ENCODE results near the gene SLC25A25. TPM values are rescaled to one million over a fixed set of nuclear protein-coding genes. Genes with fewer than 3 reads are reported as not detected.
A peak's percentile ranks its signal among the peaks of the same experiment; 100 is the strongest.

The SLC25A25 gene
- total RNA-seq, 1 experiment from 2014 or later, result 4.1 TPM

GRCh38 chr9:128123451-128124080 lies 55.5 kb downstream of the SLC25A25 start:
- Histone ChIP-seq H3K4me2 (ENCODE audit: low read depth, low read length, poor library complexity, severe bottlenecking) (no peak overlapping the region), H2AFZ (ENCODE audit: low read length) (no peak overlapping the region), H3K4me3 (ENCODE audit: low read length) (no peak overlapping the region), H3K9me2 (replicated peaks; ENCODE audit: insufficient read depth, low read length) (no peaks in the 10 kb centered on the region), H3K9ac (ENCODE audit: low read length) (no peak overlapping the region), H3K36me3 (ENCODE audit: insufficient read depth, low read length) (no peaks in the 10 kb centered on the region), H3K27me3 (ENCODE audit: low read length) (no peaks in the 10 kb centered on the region), H3K79me2 (ENCODE audit: low read length) (peaks cover 31% of the 10 kb centered on the region), H4K20me1 (ENCODE audit: insufficient read depth, low read depth, low read length) (no peaks in the 10 kb centered on the region; the same call in 1 of the 2 replicates), H3K27ac (ENCODE audit: low read length) (no peak overlapping the region), H3K4me1 (ENCODE audit: low read length) (peaks cover 17% of the 10 kb centered on the region), H3K9me3 (ENCODE audit: low read length) (no peaks in the 10 kb centered on the region)
- DNase-seq, result no peak

GRCh38 chr9:128124451-128124850 lies 56.4 kb downstream of the SLC25A25 start:
- Histone ChIP-seq H3K9me2 (replicated peaks; ENCODE audit: insufficient read depth, low read length) (no peaks in the 10 kb centered on the region), H3K4me2 (ENCODE audit: low read depth, low read length, poor library complexity, severe bottlenecking) (no peak overlapping the region), H4K20me1 (ENCODE audit: insufficient read depth, low read depth, low read length) (no peaks in the 10 kb centered on the region; the same call in 1 of the 2 replicates), H3K27ac (ENCODE audit: low read length) (no peak overlapping the region), H3K4me1 (ENCODE audit: low read length) (peaks cover 24% of the 10 kb centered on the region), H3K36me3 (ENCODE audit: insufficient read depth, low read length) (no peaks in the 10 kb centered on the region), H2AFZ (ENCODE audit: low read length) (no peak overlapping the region), H3K79me2 (ENCODE audit: low read length) (peaks cover 31% of the 10 kb centered on the region), H3K9me3 (ENCODE audit: low read length) (no peaks in the 10 kb centered on the region), H3K9ac (ENCODE audit: low read length) (no peak overlapping the region), H3K4me3 (ENCODE audit: low read length) (no peak overlapping the region), H3K27me3 (ENCODE audit: low read length) (no peaks in the 10 kb centered on the region)
- DNase-seq, result no peak

- peak; percentile 70 for DNase-seq
- H3K36me3 ChIP-seq (ENCODE audit: insufficient read depth, low read length), result no peaks in the 10 kb centered on the region
- no peak overlapping the region for H3K27ac ChIP-seq (ENCODE audit: low read length)
- H3K4me2 ChIP-seq (ENCODE audit: low read depth, low read length, poor library complexity, severe bottlenecking), result peak overlapping the region; percentile 89
- no peaks in the 10 kb centered on the region for H3K27me3 ChIP-seq (ENCODE audit: low read length)
- H3K9ac ChIP-seq (ENCODE audit: low read length), result peak overlapping the region; percentile 97; the same call in 1 of the 2 replicates
- peaks cover 24% of the 10 kb centered on the region for H3K4me1 ChIP-seq (ENCODE audit: low read length)
- no peaks in the 10 kb centered on the region for H3K9me3 ChIP-seq (ENCODE audit: low read length)
- no peak overlapping the region for H2AFZ ChIP-seq (ENCODE audit: low read length)
- H4K20me1 ChIP-seq (ENCODE audit: insufficient read depth, low read depth, low read length), result no peaks in the 10 kb centered on the region; the same call in 1 of the 2 replicates
- H3K9me2 ChIP-seq (replicated peaks; ENCODE audit: insufficient read depth, low read length), result no peaks in the 10 kb centered on the region
- H3K4me3 ChIP-seq (ENCODE audit: low read length), result peak overlapping the region; percentile 94
- peaks cover 31% of the 10 kb centered on the region for H3K79me2 ChIP-seq (ENCODE audit: low read length)
Observed at GRCh38 chr9:128124873-128125579, 57.0 kb downstream of the SLC25A25 start.

- Histone ChIP-seq H3K4me3 (ENCODE audit: low read length) (peak overlapping the region; percentile 94), H3K27ac (ENCODE audit: low read length) (peak overlapping the region; percentile 49), H3K9me2 (replicated peaks; ENCODE audit: insufficient read depth, low read length) (no peaks in the 10 kb centered on the region), H2AFZ (ENCODE audit: low read length) (no peak overlapping the region), H4K20me1 (ENCODE audit: insufficient read depth, low read depth, low read length) (no peaks in the 10 kb centered on the region; the same call in 1 of the 2 replicates), H3K79me2 (ENCODE audit: low read length) (peaks cover 31% of the 10 kb centered on the region), H3K9me3 (ENCODE audit: low read length) (no peaks in the 10 kb centered on the region), H3K9ac (ENCODE audit: low read length) (peak overlapping the region; percentile 97), H3K27me3 (ENCODE audit: low read length) (no peaks in the 10 kb centered on the region), H3K4me1 (ENCODE audit: low read length) (peaks cover 24% of the 10 kb centered on the region), H3K36me3 (ENCODE audit: insufficient read depth, low read length) (no peaks in the 10 kb centered on the region), H3K4me2 (ENCODE audit: low read depth, low read length, poor library complexity, severe bottlenecking) (peak overlapping the region; percentile 89)
- DNase-seq, result peak; percentile 49
Observed at GRCh38 chr9:128125580-128126354, 57.7 kb downstream of the SLC25A25 start.

- no peaks in the 10 kb centered on the region for H3K9me2 ChIP-seq (replicated peaks; ENCODE audit: insufficient read depth, low read length)
- H3K4me2 ChIP-seq (ENCODE audit: low read depth, low read length, poor library complexity, severe bottlenecking), result peak within 1 kb of the TSS; percentile 89
- no peaks in the 10 kb centered on the region for H3K9me3 ChIP-seq (ENCODE audit: low read length)
- H2AFZ ChIP-seq (ENCODE audit: low read length), result peak within 1 kb of the TSS; percentile 92
- DNase-seq, result peak; percentile 94
- peak within 1 kb of the TSS; percentile 97 for H3K9ac ChIP-seq (ENCODE audit: low read length)
- peak within 1 kb of the TSS; percentile 94 for H3K4me3 ChIP-seq (ENCODE audit: low read length)
- no peaks in the 10 kb centered on the region; the same call in 1 of the 2 replicates for H4K20me1 ChIP-seq (ENCODE audit: insufficient read depth, low read depth, low read length)
- peak within 1 kb of the TSS; percentile 89 for H3K27ac ChIP-seq (ENCODE audit: low read length)
- peaks cover 31% of the 10 kb centered on the region for H3K79me2 ChIP-seq (ENCODE audit: low read length)
- H3K27me3 ChIP-seq (ENCODE audit: low read length), result no peaks in the 10 kb centered on the region
- H3K36me3 ChIP-seq (ENCODE audit: insufficient read depth, low read length), result no peaks in the 10 kb centered on the region
- peaks cover 24% of the 10 kb centered on the region for H3K4me1 ChIP-seq (ENCODE audit: low read length)
Observed at GRCh38 chr9:128127568-128127989, 59.5 kb downstream of the SLC25A25 start, which contains the start of gene PTGES2. PTGES2 (minus strand) TSS chr9:128127729; CDS start chr9:128127717, 12 bp downstream.

- Histone ChIP-seq H3K36me3 (ENCODE audit: insufficient read depth, low read length) (no peaks in the 10 kb centered on the region), H4K20me1 (ENCODE audit: insufficient read depth, low read depth, low read length) (no peaks in the 10 kb centered on the region; the same call in 1 of the 2 replicates), H3K4me1 (ENCODE audit: low read length) (peaks cover 24% of the 10 kb centered on the region), H3K9ac (ENCODE audit: low read length) (peak overlapping the region; percentile 97), H3K9me2 (replicated peaks; ENCODE audit: insufficient read depth, low read length) (no peaks in the 10 kb centered on the region), H3K9me3 (ENCODE audit: low read length) (no peaks in the 10 kb centered on the region), H3K27me3 (ENCODE audit: low read length) (no peaks in the 10 kb centered on the region), H3K4me3 (ENCODE audit: low read length) (peak overlapping the region; percentile 94), H2AFZ (ENCODE audit: low read length) (peak overlapping the region; percentile 92), H3K27ac (ENCODE audit: low read length) (peak overlapping the region; percentile 89), H3K79me2 (ENCODE audit: low read length) (peaks cover 31% of the 10 kb centered on the region), H3K4me2 (ENCODE audit: low read depth, low read length, poor library complexity, severe bottlenecking) (peak overlapping the region; percentile 89)
- peak; percentile 97 for DNase-seq
Observed at GRCh38 chr9:128127990-128128835, 60.2 kb downstream of the SLC25A25 start.

GRCh38 chr9:128128836-128129590 lies 61.0 kb downstream of the SLC25A25 start:
- Histone ChIP-seq H2AFZ (ENCODE audit: low read length) (peak overlapping the region; percentile 92; the same call in 1 of the 2 replicates), H3K9me2 (replicated peaks; ENCODE audit: insufficient read depth, low read length) (no peaks in the 10 kb centered on the region), H3K9me3 (ENCODE audit: low read length) (no peaks in the 10 kb centered on the region), H3K27ac (ENCODE audit: low read length) (no peak overlapping the region), H3K79me2 (ENCODE audit: low read length) (peaks cover 31% of the 10 kb centered on the region), H3K4me1 (ENCODE audit: low read length) (peaks cover 24% of the 10 kb centered on the region), H3K4me2 (ENCODE audit: low read depth, low read length, poor library complexity, severe bottlenecking) (peak overlapping the region; percentile 89), H4K20me1 (ENCODE audit: insufficient read depth, low read depth, low read length) (no peaks in the 10 kb centered on the region; the same call in 1 of the 2 replicates), H3K9ac (ENCODE audit: low read length) (peak overlapping the region; percentile 97), H3K27me3 (ENCODE audit: low read length) (no peaks in the 10 kb centered on the region), H3K4me3 (ENCODE audit: low read length) (peak overlapping the region; percentile 94), H3K36me3 (ENCODE audit: insufficient read depth, low read length) (no peaks in the 10 kb centered on the region)
- no peak for DNase-seq
